T-cell (primary cell): ENCODE data around the gene PNPLA5. TPM values are rescaled to one million over a fixed set of nuclear protein-coding genes. Genes with fewer than 3 reads are reported as not detected.
A peak's percentile ranks its signal among the peaks of the same experiment; 100 is the strongest.

ENCODE experiments used
- ATAC-seq, 4 experiments: fragments of 200-7000 bp in 3 of 4; fragments of 150-1000 bp in 1 of 4; cut with Tn5 transposase; replicated peaks in 1 of 4; 1 replicate in 3 of 4; 2 replicates in 1 of 4; pipeline ENCODE4 v1.10.0; 2021; ENCODE audit warnings: moderate library complexity in 3 of 4, mild to moderate bottlenecking in 2 of 4, moderate number of reproducible peaks in 1 of 4
- CTCF ChIA-PET, 2 donors: fragments of 300-600 bp; sonication (Branson Sonifier 250); formaldehyde crosslinking; loops; one replicate each; lab custom pipeline; 2022; ENCODE audit warnings: antibody characterized with exemption in 2 of 2; lab: Charles Lee
- POLR2A ChIA-PET, 2 donors: fragments of 300-600 bp; sonication (Branson Sonifier 250); formaldehyde crosslinking; loops; one replicate each; lab custom pipeline; 2022; ENCODE audit warnings: antibody characterized with exemption in 2 of 2; lab: Charles Lee
- DNase-seq, 35 experiments: peaks; one replicate each; pipeline versions ENCODE4 v3.0.0 to v3.0.0-alpha.2; 2013 to 2023
- H3K27ac ChIP-seq: one replicate; pipeline ENCODE4 v1.5.1; 2013; ENCODE audit warnings: low read length
- H3K27me3 ChIP-seq, 2 experiments: replicated peaks in 1 of 2; 1 replicate in 1 of 2; 2 replicates in 1 of 2; pipeline versions ENCODE4 v1.6.1 to v1.7.0; 2013; ENCODE audit warnings: low read length in 1 of 2, mixed read lengths in 1 of 2; ENCODE audit not compliant: control insufficient read depth in 2 of 2, insufficient read depth in 2 of 2; ENCODE audit errors: extremely low read depth in 1 of 2
- H3K36me3 ChIP-seq, 2 donors: 1 replicate in 1 of 2; 2 replicates in 1 of 2; pipeline versions ENCODE4 v1.6.1 to v1.7.0; 2013; ENCODE audit warnings: low read length in 1 of 2; ENCODE audit not compliant: control insufficient read depth in 2 of 2, insufficient read depth in 1 of 2; ENCODE audit errors: extremely low read depth in 1 of 2
- H3K4me1 ChIP-seq, 2 experiments: 1 replicate in 1 of 2; 2 replicates in 1 of 2; pipeline versions ENCODE4 v1.6.1 to v1.7.0; 2013; ENCODE audit warnings: low read length in 2 of 2, mixed read lengths in 1 of 2; ENCODE audit not compliant: insufficient read depth in 2 of 2, control insufficient read depth in 1 of 2; ENCODE audit errors: extremely low read depth in 1 of 2
- H3K4me3 ChIP-seq, 2 donors: 1 replicate in 1 of 2; 2 replicates in 1 of 2; pipeline versions ENCODE4 v1.5.1 to v1.7.0; 2013; ENCODE audit warnings: mild to moderate bottlenecking in 2 of 2, low read length in 1 of 2, moderate library complexity in 1 of 2; ENCODE audit not compliant: control insufficient read depth in 1 of 2; ENCODE audit errors: extremely low read depth in 1 of 2
- H3K9me3 ChIP-seq: 2 replicates; pipeline ENCODE4 v1.7.0; 2013
- H3K27ac Mint-ChIP-seq, 2 donors: one replicate each; pipeline ENCODE4 v1.8.0; 2020 to 2021; ENCODE audit warnings: mild to moderate bottlenecking in 2 of 2, mixed read lengths in 2 of 2
- H3K27me3 Mint-ChIP-seq, 2 donors: one replicate each; pipeline ENCODE4 v1.8.0; 2021 to 2022; ENCODE audit warnings: mixed read lengths in 2 of 2
- H3K36me3 Mint-ChIP-seq: one replicate; pipeline ENCODE4 v1.8.0; 2021; ENCODE audit warnings: mixed read lengths
- H3K4me1 Mint-ChIP-seq, 3 donors: one replicate each; pipeline ENCODE4 v1.8.0; 2020 to 2022; ENCODE audit warnings: mixed read lengths in 3 of 3, mild to moderate bottlenecking in 1 of 3
- H3K4me3 Mint-ChIP-seq, 3 donors: one replicate each; pipeline ENCODE4 v1.8.0; 2020 to 2022; ENCODE audit warnings: mild to moderate bottlenecking in 3 of 3, mixed read lengths in 3 of 3, moderate library complexity in 3 of 3
- H3K9me3 Mint-ChIP-seq, 3 donors: one replicate each; pipeline ENCODE4 v1.8.0; 2020 to 2022; ENCODE audit warnings: mixed read lengths in 3 of 3
- WGBS: methylation state at CpG from one replicate; pipeline ENCODE4 v1.1.5; 2013; ENCODE audit warnings: missing lambda C conversion rate; ENCODE audit not compliant: insufficient coverage; 5-methylcytosine and 5-hydroxymethylcytosine counted together
- total RNA-seq, 35 experiments: library from RNA in 6 of 35; stranded (reverse) in 6 of 35; fragments of 120-200 nt in 1 of 35; gene quantifications; one replicate each; pipeline versions ENCODE4 v1.2.1 to v1.2.4 and lab custom pipeline; 2013 to 2026

PNPLA5 gene
- total RNA-seq (not detected), total RNA-seq (lab: John Stamatoyannopoulos, UW) (0 to 0.25 (median 0) reads per million in 29 experiments)
- not detected for total RNA-seq (2013)

DNA sequence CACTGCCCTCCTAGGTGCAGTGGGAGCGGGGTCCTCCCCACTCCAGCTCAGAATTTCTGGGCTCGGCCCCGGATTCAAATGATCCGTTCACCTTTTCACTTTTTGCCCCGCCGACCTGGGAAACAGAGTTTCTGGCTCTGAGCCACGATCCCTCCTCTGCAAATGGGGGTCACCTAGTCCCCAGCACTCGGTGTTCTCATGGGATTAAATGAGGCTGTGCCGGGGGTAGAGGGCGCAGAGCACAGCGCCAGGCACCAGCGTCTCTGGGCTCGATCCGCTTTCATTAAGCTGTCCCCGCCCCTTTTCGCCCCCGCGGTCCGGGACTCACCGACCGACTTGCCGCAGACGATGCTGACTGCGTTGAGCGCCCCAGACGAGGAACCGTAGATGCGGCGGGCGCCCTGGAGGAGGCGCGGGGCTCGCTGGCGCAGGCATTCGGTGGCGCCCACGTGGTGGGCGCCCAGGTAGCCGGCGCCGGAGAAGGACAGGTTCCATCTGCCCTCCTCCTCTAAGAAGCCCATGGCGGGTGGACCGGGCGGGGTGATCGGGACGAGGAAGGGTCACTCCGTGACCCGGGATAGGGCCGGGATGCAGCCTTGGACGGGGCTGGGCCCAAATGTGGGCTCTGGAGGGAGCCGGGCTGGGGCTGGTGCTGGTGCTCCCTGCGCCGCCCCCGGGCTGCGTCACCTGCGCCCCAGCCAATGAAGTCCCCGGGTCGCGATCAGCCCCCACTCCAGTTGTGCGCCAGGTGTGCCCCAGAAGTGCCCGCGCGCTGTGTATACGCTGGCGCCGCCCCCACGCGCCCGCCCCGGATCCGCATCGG, at the start of gene PNPLA5:
Gene PNPLA5 (minus strand): TSS at position 654 of the 823 bp plus-strand sequence. CDS start 133 bp downstream, at position 521.
- peaks cover 27 to 63% of the 10 kb centered on the region in 2 donors for H3K27me3 Mint-ChIP-seq
- no peak for ATAC-seq
- no peaks in the 10 kb centered on the region for H3K9me3 ChIP-seq

DNA sequence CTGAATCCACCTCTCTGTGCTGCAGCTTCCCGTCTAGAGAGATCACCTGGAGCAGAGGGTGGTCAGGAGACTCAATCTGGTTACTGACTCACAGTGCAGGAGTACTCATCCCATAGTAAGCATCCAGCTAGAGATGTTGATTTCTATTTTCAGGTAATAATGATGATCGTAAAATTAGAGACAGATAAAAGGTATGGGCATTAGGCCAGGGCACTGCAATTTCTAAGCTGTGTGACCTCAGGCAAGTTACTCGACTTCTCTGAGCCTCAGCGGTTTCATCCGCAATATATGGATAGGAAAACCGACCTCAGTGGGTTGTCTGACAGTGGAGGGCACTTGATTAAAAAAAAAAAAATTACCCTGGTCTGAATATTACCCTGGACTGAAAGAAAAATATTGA, 49.6 kb upstream of the PNPLA5 start:
- H3K4me3 ChIP-seq = no peak overlapping the region
- ATAC-seq = no peak
- no peaks in the 10 kb centered on the region for H3K9me3 ChIP-seq
- no peak for DNase-seq
- H3K27me3 ChIP-seq = peaks cover 0 to 29% of the 10 kb centered on the region in 2 experiments
- H3K27ac ChIP-seq = no peak overlapping the region
- H3K4me3 Mint-ChIP-seq = no peak overlapping the region
- H3K27ac Mint-ChIP-seq = no peak overlapping the region
- WGBS = 67% methylated on average over 1 of the region's 6 CpGs
- ChIA-PET CTCF (no interaction called here), POLR2A (interaction anchor here in 1 of 2 donors (0.7 kb wide), 1 partner anchor 1873 kb away, joined by 5 read pairs; no protein-coding TSS in a partner anchor)
- H3K4me1 Mint-ChIP-seq = peaks cover 0 to 7% (median 0%) of the 10 kb centered on the region in 3 donors
- peaks cover 29 to 31% of the 10 kb centered on the region in 2 donors for H3K27me3 Mint-ChIP-seq
- H3K9me3 Mint-ChIP-seq = no peaks in the 10 kb centered on the region
- no peaks in the 10 kb centered on the region for H3K36me3 ChIP-seq
- no peaks in the 10 kb centered on the region for H3K36me3 Mint-ChIP-seq
- H3K4me1 ChIP-seq = peaks cover 0 to 3% of the 10 kb centered on the region in 2 experiments

More for the DNA sequence above, at the start of gene PNPLA5:
- H3K36me3 Mint-ChIP-seq = no peaks in the 10 kb centered on the region
- peaks cover 0 to 12% of the 10 kb centered on the region in 2 experiments for H3K4me1 ChIP-seq
- H3K36me3 ChIP-seq = no peaks in the 10 kb centered on the region
- no peak within 1 kb of the TSS for H3K27ac ChIP-seq
- peaks cover 0 to 8% (median 0%) of the 10 kb centered on the region in 3 donors for H3K4me1 Mint-ChIP-seq
- CTCF ChIA-PET = no interaction called here
- POLR2A ChIA-PET = no interaction called here
- H3K4me3 ChIP-seq = peak within 1 kb of the TSS in 1 of 2 donors; percentile 7
- H3K27ac Mint-ChIP-seq = no peak within 1 kb of the TSS
- H3K27me3 ChIP-seq = peaks cover 7 to 76% of the 10 kb centered on the region in 2 experiments
- H3K4me3 Mint-ChIP-seq = no peak within 1 kb of the TSS
- no peaks in the 10 kb centered on the region for H3K9me3 Mint-ChIP-seq
- DNase-seq = no peak
- WGBS = 5% methylated on average over 64 of the region's 72 CpGs

GRCh38 chr22:43931771-43932170, 40.0 kb upstream of the PNPLA5 start:
- no peak overlapping the region for H3K27ac Mint-ChIP-seq
- ChIA-PET POLR2A (no interaction called here), CTCF (interaction anchor here in 1 of 2 donors (0.6 kb wide), 1 partner anchor 125 kb away, joined by 4 read pairs; no protein-coding TSS in a partner anchor)
- H3K4me3 Mint-ChIP-seq = no peak overlapping the region
- no peaks in the 10 kb centered on the region for H3K9me3 Mint-ChIP-seq
- no peak overlapping the region for H3K4me3 ChIP-seq
- H3K4me1 Mint-ChIP-seq = no peaks in the 10 kb centered on the region
- ATAC-seq (no peak), DNase-seq (no peak)
- H3K4me1 ChIP-seq = no peaks in the 10 kb centered on the region
- H3K9me3 ChIP-seq = no peaks in the 10 kb centered on the region
- peaks cover 0 to 34% of the 10 kb centered on the region in 2 experiments for H3K27me3 ChIP-seq
- WGBS = 88% methylated on average over 4 of the region's 4 CpGs
- H3K36me3 ChIP-seq = no peaks in the 10 kb centered on the region
- H3K27me3 Mint-ChIP-seq = peaks cover 12 to 21% of the 10 kb centered on the region in 2 donors
- no peaks in the 10 kb centered on the region for H3K36me3 Mint-ChIP-seq
- no peak overlapping the region for H3K27ac ChIP-seq

GRCh38 chr22:43928908-43929307, 37.1 kb upstream of the PNPLA5 start:
- Histone ChIP-seq H3K27ac (no peak overlapping the region), H3K9me3 (no peaks in the 10 kb centered on the region), H3K4me1 (peaks cover 0 to 6% of the 10 kb centered on the region in 2 experiments), H3K36me3 (no peaks in the 10 kb centered on the region), H3K4me3 (no peak overlapping the region), H3K27me3 (peaks cover 7 to 40% of the 10 kb centered on the region in 2 experiments)
- no peaks in the 10 kb centered on the region for H3K36me3 Mint-ChIP-seq
- CTCF ChIA-PET = interaction anchor here in 1 of 2 donors (0.7 kb wide), 1 partner anchor 38 kb away, joined by 3 read pairs; no protein-coding TSS in a partner anchor
- H3K4me3 Mint-ChIP-seq = no peak overlapping the region
- H3K4me1 Mint-ChIP-seq = peaks cover 0 to 4% (median 2%) of the 10 kb centered on the region in 3 donors
- DNase-seq (no peak), ATAC-seq (no peak)
- POLR2A ChIA-PET = interaction anchor here in 1 of 2 donors (0.6 kb wide), 1 partner anchor 1679 kb away, joined by 5 read pairs; no protein-coding TSS in a partner anchor
- peaks cover 8 to 15% of the 10 kb centered on the region in 2 donors for H3K27me3 Mint-ChIP-seq
- WGBS = 75% methylated on average over 6 of the region's 6 CpGs
- H3K27ac Mint-ChIP-seq = no peak overlapping the region
- no peaks in the 10 kb centered on the region for H3K9me3 Mint-ChIP-seq

DNA sequence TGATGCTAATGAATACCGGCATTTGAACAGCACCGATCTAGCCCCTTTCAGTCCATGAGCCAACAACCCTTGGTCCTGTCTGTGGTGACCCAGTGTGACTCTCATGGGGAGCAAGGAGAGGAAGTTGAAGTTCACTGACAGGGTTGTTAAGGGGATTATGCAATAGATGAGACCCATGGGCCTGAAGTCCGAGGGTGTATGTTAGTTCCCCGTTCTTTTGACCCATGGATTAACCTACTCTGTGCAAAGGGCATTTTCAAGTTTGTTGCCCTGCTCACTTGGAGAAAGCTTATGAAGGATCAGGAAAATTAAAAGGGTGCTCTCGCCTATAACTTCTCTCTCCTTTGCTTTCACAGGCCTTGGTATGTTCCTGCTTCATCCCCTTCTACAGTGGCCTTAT, 36.7 kb upstream of the PNPLA5 start:
- ATAC-seq (no peak), DNase-seq (no peak)
- POLR2A ChIA-PET = no interaction called here
- H3K36me3 ChIP-seq = no peaks in the 10 kb centered on the region
- H3K4me1 ChIP-seq = peaks cover 0 to 9% of the 10 kb centered on the region in 2 experiments
- H3K27ac ChIP-seq = no peak overlapping the region
- CTCF ChIA-PET = no interaction called here
- H3K4me3 ChIP-seq = no peak overlapping the region
- peaks cover 0 to 4% (median 2%) of the 10 kb centered on the region in 3 donors for H3K4me1 Mint-ChIP-seq
- no peak overlapping the region for H3K27ac Mint-ChIP-seq
- H3K9me3 Mint-ChIP-seq = no peaks in the 10 kb centered on the region
- no peaks in the 10 kb centered on the region for H3K36me3 Mint-ChIP-seq
- WGBS = 78% methylated on average over 3 of the region's 5 CpGs
- peaks cover 7 to 44% of the 10 kb centered on the region in 2 experiments for H3K27me3 ChIP-seq
- H3K27me3 Mint-ChIP-seq = peaks cover 5 to 15% of the 10 kb centered on the region in 2 donors
- no peaks in the 10 kb centered on the region for H3K9me3 ChIP-seq
- no peak overlapping the region for H3K4me3 Mint-ChIP-seq

- Mint-ChIP-seq H3K4me3 (no peak overlapping the region), H3K27ac (no peak overlapping the region), H3K27me3 (peaks cover 4 to 15% of the 10 kb centered on the region in 2 donors), H3K36me3 (no peaks in the 10 kb centered on the region), H3K4me1 (peaks cover 7 to 8% (median 7%) of the 10 kb centered on the region in 3 donors), H3K9me3 (no peaks in the 10 kb centered on the region)
- no peaks in the 10 kb centered on the region for H3K9me3 ChIP-seq
- no peak for ATAC-seq
- ChIA-PET CTCF (no interaction called here), POLR2A (no interaction called here)
- WGBS = no CpG with 5 or more reads among the region's 1 CpG
- H3K4me1 ChIP-seq = peaks cover 0 to 16% of the 10 kb centered on the region in 2 experiments
- DNase-seq = no peak
- H3K36me3 ChIP-seq = no peaks in the 10 kb centered on the region
- H3K4me3 ChIP-seq = no peak overlapping the region
- no peak overlapping the region for H3K27ac ChIP-seq
- peaks cover 7 to 64% of the 10 kb centered on the region in 2 experiments for H3K27me3 ChIP-seq
These were observed 34.5 kb upstream of the PNPLA5 start for GRCh38 chr22:43926349-43926710.
